ENCODE data around the gene LILRB2.
"Not testable (repeated sequence)": the region's sequence is repeated elsewhere in the genome, so short reads cannot be mapped to it uniquely, and the experiment has no call there.

LILRB2 gene
- 0 to 1.1 (median 0.04) reads per million in 4 experiments for total RNA-seq

GRCh38 chr19:54281007-54281728 is at the start of gene LILRB2:
Gene LILRB2, minus strand, starts transcription at chr19:54281110. Its CDS starts 614 bp downstream, at chr19:54280496.
- DNase-seq, result no peak

- no peak for DNase-seq
These were observed 48.7 kb upstream of the LILRB2 start for GRCh38 chr19:54329476-54330165.

GRCh38 chr19:54328781-54329180 is 47.9 kb upstream of the LILRB2 start:
- not testable (repeated sequence) for DNase-seq

- DNase-seq, result no peak
These were observed 44.7 kb upstream of the LILRB2 start for GRCh38 chr19:54325631-54326030.

- DNase-seq, result peak; percentile 26
These were observed 44.3 kb upstream of the LILRB2 start for GRCh38 chr19:54325194-54325621.

GRCh38 chr19:54324071-54324470 is 43.2 kb upstream of the LILRB2 start:
- DNase-seq, result no peak

- DNase-seq, result not testable (repeated sequence)
These were observed 42.0 kb upstream of the LILRB2 start for GRCh38 chr19:54322934-54323333.

- DNase-seq, result not testable (repeated sequence)
These were observed 41.4 kb upstream of the LILRB2 start for GRCh38 chr19:54322295-54322694.

GRCh38 chr19:54319892-54320670 is 39.2 kb upstream of the LILRB2 start:
- DNase-seq, result no peak

GRCh38 chr19:54319049-54319448 is 38.1 kb upstream of the LILRB2 start:
- DNase-seq, result no peak

- DNase-seq, result no peak
These were observed 37.0 kb upstream of the LILRB2 start for GRCh38 chr19:54317965-54318240.

- DNase-seq, result no peak
These were observed 36.4 kb upstream of the LILRB2 start for GRCh38 chr19:54317108-54317964.

GRCh38 chr19:54316746-54317107 is 35.8 kb upstream of the LILRB2 start:
- DNase-seq, result no peak

GRCh38 chr19:54315956-54316355 is 35.0 kb upstream of the LILRB2 start:
- no peak for DNase-seq

GRCh38 chr19:54312436-54313377 is 31.8 kb upstream of the LILRB2 start, which contains the start of gene LILRA5:
Gene LILRA5, minus strand, starts transcription at chr19:54313166. Its CDS starts 147 bp downstream, at chr19:54313019.
- no peak for DNase-seq

- no peak for DNase-seq
These were observed 31.1 kb upstream of the LILRB2 start for GRCh38 chr19:54312011-54312410.

GRCh38 chr19:54311486-54311885 is 30.6 kb upstream of the LILRB2 start:
- DNase-seq, result no peak

- DNase-seq, result no peak
These were observed 29.6 kb upstream of the LILRB2 start for GRCh38 chr19:54310543-54310942.

- no peak for DNase-seq
These were observed 28.9 kb upstream of the LILRB2 start for GRCh38 chr19:54309811-54310210.

GRCh38 chr19:54307389-54308020 is 26.6 kb upstream of the LILRB2 start:
- no peak for DNase-seq

- DNase-seq, result no peak
These were observed 24.2 kb upstream of the LILRB2 start for GRCh38 chr19:54305141-54305540.
